RWPE1 (cell line): ENCODE data around the gene IFNL3.

Experiments used
- CTCF ChIA-PET: fragments of 350-600 bp; sonication (Branson Sonifier 250); formaldehyde crosslinking; extraction: SDS; loops from one replicate; lab custom pipeline; 2021; lab: Yijun Ruan, JAX
- POLR2A ChIA-PET: fragments of 400-600 bp; formaldehyde crosslinking; extraction: SDS; loops from one replicate; lab custom pipeline; 2020; ENCODE audit warnings: antibody characterized with exemption; ENCODE audit not compliant: low non-redundant PET; lab: Yijun Ruan, JAX
- DNase-seq: peaks from one replicate; pipeline ENCODE4 v3.0.0; 2012; ENCODE audit warnings: low spot score
- H3K27ac ChIP-seq: fragments of 450-650 bp; 2 replicates; pipeline ENCODE4 v1.5.1; 2017
- TF ChIP-seq, protein P1 (sequence below): fragments of 450-650 bp; conservative IDR thresholded peaks from 2 replicates; pipeline ENCODE4 v1.5.1; 2017; ENCODE audit warnings: low read depth, mild to moderate bottlenecking

The IFNL3 gene

DNA sequence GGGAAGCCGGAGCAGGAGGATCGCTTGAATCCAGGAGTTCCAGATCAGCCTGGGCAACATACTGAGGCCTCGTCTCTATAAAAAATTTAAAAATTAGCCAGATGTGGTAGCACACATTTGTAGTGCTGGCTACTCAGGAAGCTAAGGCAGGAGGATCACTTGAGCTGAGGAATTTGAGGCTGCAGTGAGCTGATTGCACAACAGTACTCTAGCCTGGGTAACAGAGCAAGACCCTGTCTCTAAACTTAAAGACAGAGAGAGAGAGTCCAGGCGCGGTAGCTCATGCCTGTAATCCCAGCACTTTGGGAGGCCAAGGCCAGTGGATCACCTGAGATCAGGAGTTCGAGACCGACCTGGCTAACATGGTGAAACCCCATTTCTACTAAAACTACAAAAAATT is 4.4 kb downstream of the IFNL3 start:
- H3K27ac ChIP-seq = no peak overlapping the region
- ChIA-PET CTCF (interaction anchor here (0.6 kb wide), 1 partner anchor 42 kb away, joined by 3 read pairs; no protein-coding TSS in a partner anchor), POLR2A (no interaction called here)
- no peak for DNase-seq
- TF ChIP-seq, protein P1, sequence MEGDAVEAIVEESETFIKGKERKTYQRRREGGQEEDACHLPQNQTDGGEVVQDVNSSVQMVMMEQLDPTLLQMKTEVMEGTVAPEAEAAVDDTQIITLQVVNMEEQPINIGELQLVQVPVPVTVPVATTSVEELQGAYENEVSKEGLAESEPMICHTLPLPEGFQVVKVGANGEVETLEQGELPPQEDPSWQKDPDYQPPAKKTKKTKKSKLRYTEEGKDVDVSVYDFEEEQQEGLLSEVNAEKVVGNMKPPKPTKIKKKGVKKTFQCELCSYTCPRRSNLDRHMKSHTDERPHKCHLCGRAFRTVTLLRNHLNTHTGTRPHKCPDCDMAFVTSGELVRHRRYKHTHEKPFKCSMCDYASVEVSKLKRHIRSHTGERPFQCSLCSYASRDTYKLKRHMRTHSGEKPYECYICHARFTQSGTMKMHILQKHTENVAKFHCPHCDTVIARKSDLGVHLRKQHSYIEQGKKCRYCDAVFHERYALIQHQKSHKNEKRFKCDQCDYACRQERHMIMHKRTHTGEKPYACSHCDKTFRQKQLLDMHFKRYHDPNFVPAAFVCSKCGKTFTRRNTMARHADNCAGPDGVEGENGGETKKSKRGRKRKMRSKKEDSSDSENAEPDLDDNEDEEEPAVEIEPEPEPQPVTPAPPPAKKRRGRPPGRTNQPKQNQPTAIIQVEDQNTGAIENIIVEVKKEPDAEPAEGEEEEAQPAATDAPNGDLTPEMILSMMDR = no peak

DNA sequence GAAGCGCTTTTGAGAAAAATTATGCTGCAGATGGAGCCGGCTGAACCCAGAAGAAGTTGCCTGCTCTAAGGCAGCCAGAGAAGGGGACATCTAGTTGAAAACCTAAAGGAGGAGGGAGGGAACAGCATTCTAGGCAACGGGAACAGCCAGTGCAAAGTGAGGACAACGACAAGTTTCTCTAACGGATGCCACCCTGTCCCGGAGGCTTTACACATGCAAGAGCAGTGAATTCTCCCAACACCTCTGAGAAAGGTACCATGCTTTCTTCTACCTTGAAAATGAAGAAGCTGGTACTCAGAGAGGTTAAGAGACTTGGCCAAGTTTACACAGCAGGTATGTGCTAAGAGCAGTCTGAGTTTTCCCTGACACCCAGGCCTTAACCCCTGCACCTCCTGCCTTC is 5.9 kb downstream of the IFNL3 start:
- H3K27ac ChIP-seq = no peak overlapping the region
- TF ChIP-seq, protein P1 = no peak
- POLR2A ChIA-PET = no interaction called here
- no peak for DNase-seq
- CTCF ChIA-PET = interaction anchor here (0.6 kb wide), 1 partner anchor 605 kb away, joined by 4 read pairs; no protein-coding TSS in a partner anchor

DNA sequence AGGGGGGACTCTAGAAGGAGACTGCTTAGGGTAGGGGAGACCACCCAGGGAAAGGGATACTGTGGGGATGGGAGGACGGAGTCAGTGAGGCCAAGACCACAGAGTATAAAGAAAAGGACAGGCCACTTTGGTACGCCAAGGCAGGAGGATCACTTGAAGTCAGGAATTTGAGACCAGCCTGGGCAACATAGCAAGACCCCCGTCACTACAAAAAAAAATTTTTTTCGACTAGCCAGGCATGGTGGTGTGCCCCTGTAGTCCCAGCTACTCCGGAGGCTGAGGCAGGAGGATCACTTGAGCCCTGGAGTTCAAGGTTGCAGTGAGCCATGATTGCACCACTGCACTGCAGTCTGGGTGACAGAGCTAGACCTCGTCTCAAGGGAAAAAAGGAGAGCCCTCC is 6.6 kb downstream of the IFNL3 start:
- no peak overlapping the region for H3K27ac ChIP-seq
- CTCF ChIA-PET = interaction anchor here (1.0 kb wide), 1 partner anchor 116 kb away, joined by 3 read pairs; no protein-coding TSS in a partner anchor
- no peak for DNase-seq
- TF ChIP-seq, protein P1 = no peak
- POLR2A ChIA-PET = no interaction called here

DNA sequence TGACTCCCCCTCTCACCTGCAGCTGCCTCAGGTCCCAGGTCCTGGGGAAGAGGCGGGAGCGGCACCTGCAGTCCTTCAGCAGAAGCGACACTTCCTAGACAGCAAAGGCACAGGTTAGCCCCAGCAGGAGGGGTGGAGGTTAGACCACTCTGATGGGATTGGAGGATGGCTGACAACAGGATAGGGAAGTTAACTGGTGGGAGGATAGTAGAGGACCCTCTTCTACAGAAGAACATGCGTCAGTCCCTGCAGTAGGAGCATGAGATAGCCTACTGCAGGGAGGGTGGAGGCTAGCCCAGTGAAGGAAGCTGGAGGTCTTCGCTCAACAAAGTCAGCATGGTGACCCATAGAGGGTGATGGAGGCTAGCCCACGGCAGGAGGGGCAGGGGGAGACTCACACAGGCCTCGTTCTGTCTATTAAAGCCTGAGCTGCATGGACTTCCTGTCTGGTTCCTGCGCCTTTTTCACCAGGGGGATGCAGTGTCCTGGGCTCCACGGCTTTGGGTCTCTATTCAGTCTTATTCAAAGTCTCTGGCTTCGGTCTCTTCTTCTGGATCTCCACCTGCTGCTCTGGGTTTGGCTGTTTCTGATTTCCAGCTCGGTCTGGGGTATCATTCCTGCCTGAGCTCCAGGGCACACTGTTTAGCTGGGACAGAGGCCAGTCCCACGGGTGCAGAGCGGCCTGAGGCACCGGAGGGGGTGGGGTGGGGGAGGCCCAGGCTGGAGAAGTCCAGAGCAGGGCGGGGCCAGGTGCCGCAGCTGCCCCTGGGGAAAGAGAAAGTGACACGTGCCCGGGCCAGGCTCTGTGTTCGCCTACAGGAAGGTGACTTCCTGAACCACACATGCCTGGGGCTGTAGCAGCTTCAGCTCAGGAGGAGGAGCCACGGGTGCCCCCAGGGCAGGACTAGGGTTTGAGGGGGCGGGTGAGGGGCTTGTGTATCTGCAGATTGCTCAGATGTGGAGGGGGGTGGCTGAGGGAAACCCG is 7.3 kb downstream of the IFNL3 start:
- TF ChIP-seq, protein P1 = no peak
- ChIA-PET CTCF (interaction anchor here (1.0 kb wide), 1 partner anchor 115 kb away, joined by 3 read pairs; no protein-coding TSS in a partner anchor), POLR2A (no interaction called here)
- DNase-seq = peak; percentile 24
- H3K27ac ChIP-seq = no peak overlapping the region

DNA sequence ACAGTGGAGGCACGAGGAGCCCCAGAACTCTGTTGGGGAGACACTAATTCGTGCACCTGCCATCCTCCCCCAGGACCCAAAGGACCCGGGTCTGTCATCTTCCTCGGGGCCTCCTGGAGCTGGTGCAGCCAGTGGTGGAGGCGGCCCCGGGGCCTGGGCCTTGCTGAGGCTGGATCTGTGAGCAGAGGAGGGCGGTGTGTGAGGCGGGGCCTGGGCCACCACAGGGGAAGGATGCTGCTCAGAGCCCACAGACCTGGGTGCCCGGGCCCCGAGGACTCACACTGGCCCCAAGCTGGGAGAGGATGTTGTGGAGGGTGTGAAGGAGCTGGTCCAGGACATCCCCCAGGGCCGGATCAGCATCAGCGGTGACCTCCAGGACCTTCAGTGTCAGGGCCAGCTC is 8.3 kb downstream of the IFNL3 start:
- DNase-seq = no peak
- ChIA-PET POLR2A (no interaction called here), CTCF (interaction anchor here (0.6 kb wide), 1 partner anchor 92 kb away, joined by 4 read pairs; no protein-coding TSS in a partner anchor)
- H3K27ac ChIP-seq = no peak overlapping the region
- TF ChIP-seq, protein P1 = no peak

DNA sequence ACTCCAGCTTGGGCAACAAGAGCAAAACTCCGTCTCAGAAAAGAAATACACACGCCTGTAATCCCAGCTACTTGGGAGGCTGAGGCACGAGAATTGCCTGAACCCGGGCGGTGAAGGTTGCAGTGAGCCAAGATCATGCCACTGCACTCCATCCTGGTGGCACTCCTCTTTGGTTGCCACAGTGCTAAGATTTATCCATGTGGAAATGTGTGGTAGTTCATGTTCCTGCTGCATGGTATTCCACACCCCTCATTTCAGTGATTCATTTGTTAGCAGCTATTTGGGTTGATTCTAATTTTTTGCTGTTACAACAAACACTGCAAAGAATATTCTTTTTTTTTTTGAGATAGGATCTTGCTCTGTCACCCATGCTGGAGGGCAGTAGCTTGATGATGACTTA is 12.1 kb downstream of the IFNL3 start:
- ChIA-PET CTCF (interaction anchor here (0.7 kb wide), 1 partner anchor 14 kb away, joined by 3 read pairs; no protein-coding TSS in a partner anchor), POLR2A (no interaction called here)
- TF ChIP-seq, protein P1 = no peak
- no peak for DNase-seq
- H3K27ac ChIP-seq = no peak overlapping the region
